Epithelial cell of esophagus (primary cell): ENCODE data around the gene DUX4.
"Not testable (repeated sequence)": the region's sequence is repeated elsewhere in the genome, so short reads cannot be mapped to it uniquely, and the experiment has no call there.

Experiments used
- DNase-seq: peaks from one replicate; pipeline ENCODE4 v3.0.0; 2010; ENCODE audit warnings: low read depth
- H3K4me3 ChIP-seq: 2 replicates; pipeline ENCODE4 v1.5.1; 2011; ENCODE audit warnings: mild to moderate bottlenecking, low read length, control low read depth

Gene DUX4

DNA sequence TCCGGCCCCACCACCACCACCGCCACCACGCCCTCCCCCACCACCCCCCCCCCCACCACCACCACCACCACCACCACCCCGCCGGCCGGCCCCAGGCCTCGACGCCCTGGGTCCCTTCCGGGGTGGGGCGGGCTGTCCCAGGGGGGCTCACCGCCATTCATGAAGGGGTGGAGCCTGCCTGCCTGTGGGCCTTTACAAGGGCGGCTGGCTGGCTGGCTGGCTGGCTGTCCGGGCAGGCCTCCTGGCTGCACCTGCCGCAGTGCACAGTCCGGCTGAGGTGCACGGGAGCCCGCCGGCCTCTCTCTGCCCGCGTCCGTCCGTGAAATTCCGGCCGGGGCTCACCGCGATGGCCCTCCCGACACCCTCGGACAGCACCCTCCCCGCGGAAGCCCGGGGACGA lies at the start of gene DUX4:
DUX4 (plus strand) TSS at position 347 of the 400 bp plus-strand sequence; CDS start at position 347, 0 bp downstream.
- not testable (repeated sequence) for H3K4me3 ChIP-seq, DNase-seq

DNA sequence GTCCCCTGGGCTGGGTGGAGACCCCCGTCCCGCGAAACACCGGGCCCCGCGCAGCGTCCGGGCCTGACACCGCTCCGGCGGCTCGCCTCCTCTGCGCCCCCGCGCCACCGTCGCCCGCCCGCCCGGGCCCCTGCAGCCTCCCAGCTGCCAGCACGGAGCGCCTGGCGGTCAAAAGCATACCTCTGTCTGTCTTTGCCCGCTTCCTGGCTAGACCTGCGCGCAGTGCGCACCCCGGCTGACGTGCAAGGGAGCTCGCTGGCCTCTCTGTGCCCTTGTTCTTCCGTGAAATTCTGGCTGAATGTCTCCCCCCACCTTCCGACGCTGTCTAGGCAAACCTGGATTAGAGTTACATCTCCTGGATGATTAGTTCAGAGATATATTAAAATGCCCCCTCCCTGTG lies 1.9 kb downstream of the DUX4 start:
- H3K4me3 ChIP-seq, DNase-seq: not testable (repeated sequence)

GRCh38 chr4:190177727-190178605 lies 4.4 kb downstream of the DUX4 start:
- not testable (repeated sequence) for DNase-seq, H3K4me3 ChIP-seq

DNA sequence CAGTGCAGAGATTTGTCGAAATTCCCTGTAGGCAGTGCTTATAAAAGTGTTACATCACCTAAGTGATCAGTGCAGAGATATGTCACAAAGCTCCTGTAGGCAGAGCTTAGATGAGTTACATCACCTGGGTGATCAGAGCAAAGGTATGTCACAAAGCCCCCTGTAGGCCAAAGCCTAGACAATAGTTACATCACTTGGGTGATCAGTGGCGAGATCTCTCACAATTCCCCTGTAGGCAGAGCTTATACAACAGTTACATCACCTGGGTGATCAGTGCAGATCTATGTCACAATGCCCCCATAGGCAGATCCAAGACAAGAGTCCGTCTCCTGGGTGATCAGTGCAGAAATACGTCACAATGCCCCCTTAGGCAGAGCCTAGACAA lies 5.0 kb downstream of the DUX4 start:
- DNase-seq, result not testable (repeated sequence)

GRCh38 chr4:190179030-190179739 lies 5.6 kb downstream of the DUX4 start:
- H3K4me3 ChIP-seq, DNase-seq: not testable (repeated sequence)

More for the DNA sequence above, 5.0 kb downstream of the DUX4 start:
- not testable (repeated sequence) for H3K4me3 ChIP-seq

GRCh38 chr4:190179740-190180094 lies 6.1 kb downstream of the DUX4 start:
- H3K4me3 ChIP-seq, DNase-seq: not testable (repeated sequence)

GRCh38 chr4:190180947-190181346 lies 7.4 kb downstream of the DUX4 start:
- not testable (repeated sequence) for H3K4me3 ChIP-seq, DNase-seq

DNA sequence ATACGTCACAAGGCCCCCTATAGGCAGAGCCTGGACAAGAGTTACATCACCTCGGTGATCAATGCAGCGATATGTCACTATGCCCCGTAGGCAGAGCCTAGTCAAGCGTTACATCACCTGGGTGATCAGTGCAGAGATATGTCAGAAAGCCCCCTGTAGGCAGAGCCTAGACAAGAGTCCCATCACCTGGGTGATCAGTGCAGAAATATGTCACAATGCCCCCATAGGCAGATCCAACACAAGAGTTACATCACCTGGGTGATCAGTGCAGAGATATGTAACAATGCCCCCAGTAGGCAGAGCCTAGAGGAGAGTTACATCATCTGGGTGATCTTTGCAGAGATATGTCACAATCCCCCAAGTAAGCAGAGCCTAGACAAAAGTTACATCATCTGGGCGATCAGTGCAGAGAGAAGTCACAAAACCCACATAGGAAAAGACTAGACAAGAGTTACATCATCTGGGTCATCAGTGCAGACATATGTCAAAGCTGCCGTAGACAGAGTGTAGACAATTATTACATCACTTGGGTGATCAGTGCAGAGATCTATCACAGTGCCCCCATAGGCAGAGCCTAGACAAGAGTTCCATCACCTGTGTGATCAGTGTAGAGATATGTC lies 8.0 kb downstream of the DUX4 start:
- not testable (repeated sequence) for H3K4me3 ChIP-seq, DNase-seq

GRCh38 chr4:190203510-190203909 lies 29.9 kb downstream of the DUX4 start:
- not testable (repeated sequence) for DNase-seq

More at GRCh38 chr4:190203510-190203909, 29.9 kb downstream of the DUX4 start:
- not testable (repeated sequence) for H3K4me3 ChIP-seq
